Measurements from ENCODE around the gene CDK16. TPM values are rescaled to one million over a fixed set of nuclear protein-coding genes. Genes with fewer than 3 reads are reported as not detected.

The CDK16 gene
- total RNA-seq, 1 experiment from 2014 or later, result 168 TPM

DNA sequence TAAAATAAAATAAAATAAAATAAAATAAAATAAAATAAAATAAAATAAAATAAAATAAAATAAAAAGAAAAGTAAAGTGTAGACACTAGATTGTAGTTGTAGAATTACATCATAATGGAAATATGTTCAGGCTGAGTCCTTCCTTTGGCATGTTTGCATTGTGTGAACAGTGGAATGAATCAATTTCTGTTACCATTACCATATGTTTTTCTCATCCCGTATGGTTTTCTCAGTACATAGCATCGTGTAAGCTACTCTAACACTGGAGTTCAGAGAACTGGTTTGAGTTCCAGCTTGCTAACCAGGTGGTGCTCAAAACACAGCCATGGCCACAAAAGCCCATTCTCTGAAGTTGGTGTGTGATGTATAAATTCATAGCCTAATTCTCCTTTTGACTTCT lies 60.2 kb downstream of the CDK16 start:
- ChIA-PET POLR2A (ENCODE audit: low non-redundant PET) (no interaction called here), CTCF (no interaction called here)
- Histone ChIP-seq H3K4me3 (ENCODE audit: low read depth, low read length, poor library complexity, severe bottlenecking) (no peak overlapping the region), H3K27me3 (replicated peaks; ENCODE audit: insufficient read depth, low read depth, low read length, poor library complexity) (no peaks in the 10 kb centered on the region), H3K27ac (ENCODE audit: low read depth, low read length, poor library complexity, severe bottlenecking) (no peak overlapping the region), H3K4me1 (ENCODE audit: insufficient read depth, low read length, poor library complexity, severe bottlenecking) (no peaks in the 10 kb centered on the region), H3K9me3 (ENCODE audit: low read depth, low read length, poor library complexity, severe bottlenecking) (no peaks in the 10 kb centered on the region), H3K36me3 (ENCODE audit: insufficient read depth, low read length, poor library complexity, severe bottlenecking) (no peaks in the 10 kb centered on the region)
- BruUV-seq (replicated peaks), result no TSS peak
- intact Hi-C loops (cut with micrococcal nuclease; ENCODE audit: unreplicated experiment), result no loop called here
- no peak for DNase-seq (ENCODE audit: low spot score)
- TF ChIP-seq EZH2 (IDR thresholded peaks at IDR 0.05; ENCODE audit: borderline replicate concordance, low read depth, low read length, poor library complexity, severe bottlenecking), result no peak
- TF ChIP-seq, protein P1, sequence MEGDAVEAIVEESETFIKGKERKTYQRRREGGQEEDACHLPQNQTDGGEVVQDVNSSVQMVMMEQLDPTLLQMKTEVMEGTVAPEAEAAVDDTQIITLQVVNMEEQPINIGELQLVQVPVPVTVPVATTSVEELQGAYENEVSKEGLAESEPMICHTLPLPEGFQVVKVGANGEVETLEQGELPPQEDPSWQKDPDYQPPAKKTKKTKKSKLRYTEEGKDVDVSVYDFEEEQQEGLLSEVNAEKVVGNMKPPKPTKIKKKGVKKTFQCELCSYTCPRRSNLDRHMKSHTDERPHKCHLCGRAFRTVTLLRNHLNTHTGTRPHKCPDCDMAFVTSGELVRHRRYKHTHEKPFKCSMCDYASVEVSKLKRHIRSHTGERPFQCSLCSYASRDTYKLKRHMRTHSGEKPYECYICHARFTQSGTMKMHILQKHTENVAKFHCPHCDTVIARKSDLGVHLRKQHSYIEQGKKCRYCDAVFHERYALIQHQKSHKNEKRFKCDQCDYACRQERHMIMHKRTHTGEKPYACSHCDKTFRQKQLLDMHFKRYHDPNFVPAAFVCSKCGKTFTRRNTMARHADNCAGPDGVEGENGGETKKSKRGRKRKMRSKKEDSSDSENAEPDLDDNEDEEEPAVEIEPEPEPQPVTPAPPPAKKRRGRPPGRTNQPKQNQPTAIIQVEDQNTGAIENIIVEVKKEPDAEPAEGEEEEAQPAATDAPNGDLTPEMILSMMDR (conservative IDR thresholded peaks at IDR 0.05; ENCODE audit: low read depth, low read length), result no peak

Other genes starting within 250 kb of the CDK16 start
- 1.6 and 1.8 TPM in 2 replicates for gene RGN, start 140.2 kb upstream of the CDK16 start, total RNA-seq (2021)
- 137 and 141 TPM in 2 replicates for gene NDUFB11, start 74.0 kb upstream of the CDK16 start, total RNA-seq (2021)
- 80.9 and 85.3 TPM in 2 replicates for gene RBM10, start 73.5 kb upstream of the CDK16 start, total RNA-seq (2021)
- gene UBA1, start 24.9 kb upstream of the CDK16 start, total RNA-seq (2021), result 413 and 437 TPM in 2 replicates
- gene USP11, start 14.3 kb downstream of the CDK16 start, total RNA-seq (2021), result 122 and 134 TPM in 2 replicates
- gene ZNF157, start 151.9 kb downstream of the CDK16 start, total RNA-seq (2021), result not detected in 2 replicates